GM12801 (cell line): ENCODE results near the gene ELL.

Source experiments
- CTCF ChIP-seq: IDR thresholded peaks from one replicate; pipeline ENCODE4 v1.5.1; 2011; ENCODE audit warnings: control low read depth; ENCODE audit not compliant: insufficient read length; ENCODE audit errors: extremely low read depth

Gene ELL

GRCh38 chr19:18424890-18425514 lies 96.9 kb downstream of the ELL start:
- TF ChIP-seq CTCF, result no peak

GRCh38 chr19:18424122-18424889 lies 97.6 kb downstream of the ELL start:
- no peak for TF ChIP-seq CTCF

- no peak for TF ChIP-seq CTCF
These were observed 98.4 kb downstream of the ELL start for GRCh38 chr19:18423258-18424020.

GRCh38 chr19:18422530-18423191 lies 99.2 kb downstream of the ELL start:
- TF ChIP-seq CTCF, result no peak

- no peak for TF ChIP-seq CTCF
These were observed 100.4 kb downstream of the ELL start for GRCh38 chr19:18421371-18421959.

- no peak for TF ChIP-seq CTCF
These were observed 100.9 kb downstream of the ELL start for GRCh38 chr19:18420930-18421329.
